ENCODE data around the gene PPFIBP2. TPM values are rescaled to one million over a fixed set of nuclear protein-coding genes. Genes with fewer than 3 reads are reported as not detected.

Gene PPFIBP2
- total and polyA plus RNA-seq, 4 donors: 7.7 to 51.3 (median 18.6) TPM

DNA sequence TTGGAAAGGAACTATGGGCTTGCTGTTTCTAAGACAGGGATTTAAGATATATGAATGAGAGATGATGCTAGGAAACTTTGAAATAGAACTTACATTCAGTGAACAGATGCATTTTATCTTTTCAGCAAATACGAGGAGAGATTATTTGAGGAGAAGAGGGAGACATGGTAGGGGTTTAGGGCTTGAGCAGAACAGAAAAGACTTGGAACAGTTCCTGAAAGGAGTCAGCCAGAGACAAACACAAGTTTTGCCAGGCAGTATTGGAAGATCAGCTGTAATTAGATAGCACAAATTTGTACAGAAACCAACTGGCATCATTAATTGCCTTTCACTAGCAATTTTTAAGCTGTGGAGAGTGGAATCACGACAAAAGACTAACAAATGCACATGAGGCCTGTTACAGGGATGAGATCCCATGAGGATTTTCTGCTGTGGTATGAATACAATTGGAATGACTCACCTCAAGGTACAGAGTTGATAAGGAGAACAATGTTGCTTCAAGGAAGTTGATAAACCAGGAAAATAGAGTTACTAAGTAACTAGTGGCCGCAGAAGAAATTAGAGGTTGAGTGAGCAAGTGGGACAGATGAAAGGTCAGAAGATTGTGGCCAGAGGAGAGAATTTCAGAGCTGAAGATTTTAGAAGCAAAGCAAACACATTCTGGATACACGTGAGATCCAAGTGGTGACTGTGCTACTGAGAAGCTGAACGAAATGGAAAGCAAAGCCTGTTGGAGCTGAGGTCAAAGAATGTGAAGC, 91.6 kb downstream of the PPFIBP2 start:
- peaks cover 3 to 16% (median 6%) of the 10 kb centered on the region in 5 donors for H3K4me1 ChIP-seq (ENCODE audit: control insufficient read depth in 5 of 5, insufficient read depth in 5 of 5, low read length in 5 of 5)
- no peaks in the 10 kb centered on the region for H3K9me3 ChIP-seq (ENCODE audit: control insufficient read depth in 4 of 4, insufficient read depth in 3 of 4, low read length in 3 of 4)
- WGBS, 2 donors: 53 to 64% methylated on average over 5 of the region's 5 CpGs
- TF ChIP-seq CTCF (IDR thresholded peaks at IDR 0.05; ENCODE audit: control extremely low read depth, extremely low read depth): no peak
- H3K9ac ChIP-seq (ENCODE audit: insufficient read depth in 1 of 2, low read length in 2 of 2): no peak overlapping the region
- peak overlapping the region in 1 of 2 donors; percentile 76 for H3K27ac ChIP-seq (ENCODE audit: low read depth in 1 of 2, low read length in 1 of 2)
- H3K4me3 ChIP-seq: no peak overlapping the region
- peak; percentile 71 for ATAC-seq (ENCODE audit: insufficient read depth, low FRiP score)
- H3K36me3 ChIP-seq (ENCODE audit: control insufficient read depth in 4 of 4, insufficient read depth in 4 of 4, low read length in 4 of 4): peaks cover 0 to 6% (median 2%) of the 10 kb centered on the region in 4 donors
- peak in 2 of 3 donors; percentile 40 to 69 for DNase-seq
- no peaks in the 10 kb centered on the region for H3K27me3 ChIP-seq (ENCODE audit: control insufficient read depth in 3 of 3, insufficient read depth in 3 of 3, low read length in 2 of 3)

GRCh38 chr11:7606496-7606895, 92.7 kb downstream of the PPFIBP2 start:
- Histone ChIP-seq H3K36me3 (ENCODE audit: control insufficient read depth in 4 of 4, insufficient read depth in 4 of 4, low read length in 4 of 4) (peaks cover 0 to 14% (median 5%) of the 10 kb centered on the region in 4 donors), H3K9ac (ENCODE audit: insufficient read depth in 1 of 2, low read length in 2 of 2) (no peak overlapping the region), H3K27me3 (ENCODE audit: control insufficient read depth in 3 of 3, insufficient read depth in 3 of 3, low read length in 2 of 3) (no peaks in the 10 kb centered on the region), H3K4me1 (ENCODE audit: control insufficient read depth in 5 of 5, insufficient read depth in 5 of 5, low read length in 5 of 5) (peaks cover 3 to 16% (median 6%) of the 10 kb centered on the region in 5 donors), H3K27ac (ENCODE audit: low read depth in 1 of 2, low read length in 1 of 2) (no peak overlapping the region), H3K9me3 (ENCODE audit: control insufficient read depth in 4 of 4, insufficient read depth in 3 of 4, low read length in 3 of 4) (no peaks in the 10 kb centered on the region), H3K4me3 (no peak overlapping the region)
- ATAC-seq (ENCODE audit: insufficient read depth, low FRiP score) (no peak), DNase-seq (no peak)
- TF ChIP-seq CTCF (IDR thresholded peaks at IDR 0.05; ENCODE audit: control extremely low read depth, extremely low read depth): no peak

DNA sequence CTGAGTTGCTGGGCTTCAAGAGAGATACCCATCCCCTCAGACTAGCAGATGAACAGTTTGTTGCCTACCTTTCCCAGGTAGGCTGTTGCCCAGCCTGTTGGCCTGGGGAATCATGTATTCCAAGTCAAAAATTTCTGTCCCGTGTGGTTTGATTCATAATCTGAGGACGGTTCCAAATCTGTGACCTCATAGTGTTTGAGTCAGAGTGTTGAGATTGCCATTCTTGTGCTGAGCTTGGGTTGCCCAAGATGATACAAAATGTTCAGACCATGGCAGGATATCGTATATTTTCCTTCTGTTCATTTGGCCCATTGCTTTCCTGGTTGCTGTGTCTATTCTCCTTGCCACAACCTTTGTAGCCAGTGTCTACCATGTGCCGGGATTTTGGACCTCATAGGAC, 95.2 kb downstream of the PPFIBP2 start:
- Histone ChIP-seq H3K4me1 (ENCODE audit: control insufficient read depth in 5 of 5, insufficient read depth in 5 of 5, low read length in 5 of 5) (peaks cover 7 to 16% (median 11%) of the 10 kb centered on the region in 5 donors), H3K36me3 (ENCODE audit: control insufficient read depth in 4 of 4, insufficient read depth in 4 of 4, low read length in 4 of 4) (peaks cover 0 to 14% (median 6%) of the 10 kb centered on the region in 4 donors), H3K4me3 (no peak overlapping the region), H3K27me3 (ENCODE audit: control insufficient read depth in 3 of 3, insufficient read depth in 3 of 3, low read length in 2 of 3) (no peaks in the 10 kb centered on the region), H3K9me3 (ENCODE audit: control insufficient read depth in 4 of 4, insufficient read depth in 3 of 4, low read length in 3 of 4) (no peaks in the 10 kb centered on the region), H3K9ac (ENCODE audit: insufficient read depth in 1 of 2, low read length in 2 of 2) (no peak overlapping the region), H3K27ac (ENCODE audit: low read depth in 1 of 2, low read length in 1 of 2) (no peak overlapping the region)
- TF ChIP-seq CTCF (IDR thresholded peaks at IDR 0.05; ENCODE audit: control extremely low read depth, extremely low read depth): no peak
- WGBS, 2 donors: 89 to 95% methylated on average over 4 of the region's 4 CpGs
- DNase-seq (no peak), ATAC-seq (ENCODE audit: insufficient read depth, low FRiP score) (no peak)

All from lung (tissue), 12 donors.